Measurements from ENCODE around the gene SBNO1.

Gene SBNO1

DNA sequence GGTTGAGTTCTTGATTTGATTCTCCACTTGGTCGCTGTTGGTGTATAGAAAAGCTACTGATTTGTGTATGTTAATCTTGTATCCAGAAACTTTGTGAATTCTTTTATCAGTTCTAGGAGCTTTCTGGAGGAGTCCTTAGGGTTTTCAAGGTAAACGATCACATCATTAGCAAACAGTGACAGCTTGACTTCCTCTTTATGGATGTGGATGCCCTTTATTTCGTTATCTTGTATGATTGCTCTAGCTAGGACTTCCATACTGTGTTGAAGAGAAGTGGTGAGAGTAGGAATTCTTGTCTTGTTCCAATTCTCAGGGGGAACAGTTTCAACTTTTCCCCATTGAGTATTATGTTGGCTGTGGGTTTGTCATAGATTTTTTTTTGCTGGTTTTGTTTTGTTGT lies 119.0 kb downstream of the SBNO1 start:
- peak overlapping the region; percentile 18 for H3K27ac Mint-ChIP-seq
- TF ChIP-seq, protein P1, sequence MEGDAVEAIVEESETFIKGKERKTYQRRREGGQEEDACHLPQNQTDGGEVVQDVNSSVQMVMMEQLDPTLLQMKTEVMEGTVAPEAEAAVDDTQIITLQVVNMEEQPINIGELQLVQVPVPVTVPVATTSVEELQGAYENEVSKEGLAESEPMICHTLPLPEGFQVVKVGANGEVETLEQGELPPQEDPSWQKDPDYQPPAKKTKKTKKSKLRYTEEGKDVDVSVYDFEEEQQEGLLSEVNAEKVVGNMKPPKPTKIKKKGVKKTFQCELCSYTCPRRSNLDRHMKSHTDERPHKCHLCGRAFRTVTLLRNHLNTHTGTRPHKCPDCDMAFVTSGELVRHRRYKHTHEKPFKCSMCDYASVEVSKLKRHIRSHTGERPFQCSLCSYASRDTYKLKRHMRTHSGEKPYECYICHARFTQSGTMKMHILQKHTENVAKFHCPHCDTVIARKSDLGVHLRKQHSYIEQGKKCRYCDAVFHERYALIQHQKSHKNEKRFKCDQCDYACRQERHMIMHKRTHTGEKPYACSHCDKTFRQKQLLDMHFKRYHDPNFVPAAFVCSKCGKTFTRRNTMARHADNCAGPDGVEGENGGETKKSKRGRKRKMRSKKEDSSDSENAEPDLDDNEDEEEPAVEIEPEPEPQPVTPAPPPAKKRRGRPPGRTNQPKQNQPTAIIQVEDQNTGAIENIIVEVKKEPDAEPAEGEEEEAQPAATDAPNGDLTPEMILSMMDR (IDR thresholded peaks at IDR 0.05) = no peak
- peaks cover 50% of the 10 kb centered on the region for H3K9me3 Mint-ChIP-seq
- no peaks in the 10 kb centered on the region for H3K27me3 Mint-ChIP-seq (ENCODE audit: low read depth, poor library complexity)
- DNase-seq = no peak
- no peak overlapping the region for H3K4me3 Mint-ChIP-seq
- peaks cover 24% of the 10 kb centered on the region for H3K4me1 Mint-ChIP-seq
- H3K36me3 Mint-ChIP-seq (ENCODE audit: low read depth) = peaks cover 81% of the 10 kb centered on the region

DNA sequence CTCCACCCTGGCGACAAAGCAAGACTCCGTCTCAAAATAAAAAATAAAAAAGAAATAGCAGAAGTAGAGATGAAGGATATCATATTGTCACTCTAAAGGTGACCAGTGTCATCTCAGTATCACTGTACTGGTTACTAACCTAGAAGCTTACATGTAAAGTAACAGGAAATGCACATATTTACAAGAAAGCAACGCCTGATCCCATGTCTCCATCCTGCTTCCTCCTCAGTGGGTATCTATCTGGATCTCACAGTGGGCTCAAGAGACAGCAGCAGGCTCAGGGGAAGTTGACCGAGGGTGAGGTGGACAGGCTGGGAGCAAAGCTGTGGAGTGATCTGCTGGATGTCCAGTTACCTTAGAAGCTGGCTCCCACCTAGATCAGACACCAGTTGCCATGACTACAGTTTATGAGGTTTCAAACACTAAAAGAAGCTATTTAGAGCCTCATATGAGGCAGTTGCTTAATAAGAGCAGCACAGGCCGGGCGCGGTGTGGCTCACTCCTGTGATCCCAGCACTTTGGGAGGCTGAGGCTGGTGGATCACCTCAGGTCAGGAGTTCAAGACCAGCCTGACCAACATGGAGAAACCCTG lies 120.9 kb downstream of the SBNO1 start:
- H3K27ac Mint-ChIP-seq = no peak overlapping the region

DNA sequence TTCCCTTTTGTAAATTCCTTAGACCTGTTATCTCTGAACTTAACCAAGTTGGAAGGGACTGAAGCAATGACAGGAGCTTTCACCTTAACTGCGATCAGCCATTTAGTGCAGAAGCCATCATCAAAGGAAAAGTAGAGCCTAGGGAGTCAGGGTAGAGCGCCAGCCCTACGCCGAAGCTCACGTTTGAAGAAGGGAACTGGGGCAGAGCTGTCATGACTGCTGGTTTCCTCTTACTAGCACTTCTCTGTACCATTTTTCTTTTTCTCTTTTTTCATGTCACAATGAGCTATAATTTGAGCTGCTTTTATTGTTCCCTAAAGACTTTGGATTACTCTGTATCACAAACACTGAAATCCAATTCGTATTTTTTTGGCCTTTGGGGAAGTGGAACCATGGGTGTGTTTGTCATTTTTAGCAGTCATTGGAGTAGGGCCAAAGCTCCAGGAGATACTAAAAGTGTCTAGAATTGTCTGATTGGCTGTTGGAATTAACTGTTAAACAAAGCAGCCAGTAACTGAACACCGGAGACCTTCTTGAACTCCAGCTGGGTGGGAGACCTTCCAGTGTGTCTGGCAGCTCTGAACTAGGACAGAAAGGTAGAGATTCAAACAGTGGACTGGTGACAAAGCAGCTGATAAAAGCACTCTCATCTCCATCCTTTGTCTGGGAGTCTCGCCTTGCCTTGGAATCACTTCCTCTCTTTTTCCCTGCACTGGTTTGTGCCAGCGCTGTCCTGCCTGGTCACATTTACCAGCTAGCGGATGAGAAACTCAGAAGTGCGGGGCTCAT lies 122.3 kb downstream of the SBNO1 start:
- peaks cover 24% of the 10 kb centered on the region for H3K9me3 Mint-ChIP-seq
- peaks cover 68% of the 10 kb centered on the region for H3K36me3 Mint-ChIP-seq (ENCODE audit: low read depth)
- H3K4me1 Mint-ChIP-seq = peaks cover 20% of the 10 kb centered on the region
- H3K27ac Mint-ChIP-seq = peak overlapping the region; percentile 74
- TF ChIP-seq, protein P1 (IDR thresholded peaks at IDR 0.05) = no peak
- DNase-seq = no peak
- no peaks in the 10 kb centered on the region for H3K27me3 Mint-ChIP-seq (ENCODE audit: low read depth, poor library complexity)
- H3K4me3 Mint-ChIP-seq = peak overlapping the region; percentile 31

More for the DNA sequence above, 120.9 kb downstream of the SBNO1 start:
- TF ChIP-seq, protein P1 (IDR thresholded peaks at IDR 0.05) = no peak
- DNase-seq = no peak
- Mint-ChIP-seq H3K9me3 (peaks cover 39% of the 10 kb centered on the region), H3K4me1 (peaks cover 16% of the 10 kb centered on the region), H3K4me3 (no peak overlapping the region), H3K27me3 (ENCODE audit: low read depth, poor library complexity) (no peaks in the 10 kb centered on the region), H3K36me3 (ENCODE audit: low read depth) (peaks cover 78% of the 10 kb centered on the region)
